Endothelial cell of umbilical vein (primary cell): ENCODE results near the gene SLC29A3. TPM values are rescaled to one million over a fixed set of nuclear protein-coding genes. Genes with fewer than 3 reads are reported as not detected.

ENCODE experiments used
- BruUV-seq: library from RNA; stranded (reverse); fragments of 400-500 nt; replicated peaks from 2 replicates; lab custom pipeline; 2021; lab: Mats Ljungman, UMichigan
- CTCF ChIA-PET: fragments of 300-600, 350-600 bp; sonication (Branson Sonifier 250); formaldehyde crosslinking; loops from one replicate; lab custom pipeline; 2021; ENCODE audit warnings: antibody characterized with exemption, inconsistent platforms; lab: Charles Lee
- POLR2A ChIA-PET: fragments of 300-600, 350-600 bp; sonication (Branson Sonifier 250); formaldehyde crosslinking; loops from one replicate; lab custom pipeline; 2021; ENCODE audit warnings: antibody characterized with exemption, inconsistent platforms; lab: Charles Lee
- DNase-seq: peaks from one replicate; pipeline ENCODE4 v3.0.0-alpha.2; 2011; ENCODE audit warnings: low read depth, low spot score
- FAIRE-seq: peaks from 2 replicates; lab custom pipeline; 2011; peaks lifted over from hg19 to GRCh38; lab: Jason Lieb, UNC
- H2AFZ ChIP-seq: 2 replicates; pipeline ENCODE4 v1.6.0; 2012; ENCODE audit warnings: low read depth, low read length, control low read depth, inconsistent platforms
- H3K27ac ChIP-seq: 2 replicates; pipeline ENCODE4 v1.5.1; 2011; ENCODE audit warnings: low read depth, mild to moderate bottlenecking, control low read depth, low read length, moderate library complexity; ENCODE audit not compliant: insufficient read depth
- H3K27me3 ChIP-seq, 2 experiments: 2 replicates each; pipeline versions ENCODE4 v1.6.0 to v1.6.1; 2011; ENCODE audit warnings: low read length in 2 of 2, mixed read lengths in 1 of 2; ENCODE audit not compliant: control insufficient read depth in 2 of 2, insufficient read depth in 2 of 2
- H3K36me3 ChIP-seq, 2 experiments: 2 replicates in 1 of 2; 3 replicates in 1 of 2; pipeline ENCODE4 v1.5.1; 2011; ENCODE audit warnings: low read length in 2 of 2, mild to moderate bottlenecking in 1 of 2, moderate library complexity in 1 of 2; ENCODE audit not compliant: control insufficient read depth in 2 of 2, insufficient read depth in 2 of 2; ENCODE audit errors: extremely low read depth in 1 of 2
- H3K4me1 ChIP-seq: 3 replicates; pipeline ENCODE4 v1.5.1; 2011; ENCODE audit warnings: mild to moderate bottlenecking, low read length; ENCODE audit not compliant: control insufficient read depth, insufficient read depth; ENCODE audit errors: extremely low read depth
- H3K4me2 ChIP-seq: 2 replicates; pipeline ENCODE4 v1.6.1; 2011; ENCODE audit warnings: low read length, control low read depth, mixed read lengths; ENCODE audit not compliant: insufficient read depth
- H3K4me3 ChIP-seq, 3 experiments: fragments of 200-600 bp in 1 of 3; sonication (generic), shearing (Covaris generic) in 1 of 3; replicated peaks in 1 of 3; 2 replicates each; pipeline ENCODE4 v1.5.1; 2011 to 2016; ENCODE audit warnings: control low read depth in 3 of 3, low read length in 3 of 3, mild to moderate bottlenecking in 2 of 3, inconsistent platforms in 1 of 3, low read depth in 1 of 3, moderate library complexity in 1 of 3; ENCODE audit not compliant: insufficient read depth in 1 of 3
- H3K79me2 ChIP-seq: 2 replicates; pipeline ENCODE4 v1.6.0; 2012; ENCODE audit warnings: low read length, inconsistent platforms; ENCODE audit not compliant: control insufficient read depth, insufficient read depth
- H3K9ac ChIP-seq: replicated peaks from 2 replicates; pipeline ENCODE3; 2011; ENCODE audit warnings: low read length, control low read depth; ENCODE audit not compliant: insufficient read depth; ENCODE audit errors: extremely low read depth
- H3K9me1 ChIP-seq: replicated peaks from 3 replicates; pipeline ENCODE4 v1.6.0; 2011; ENCODE audit warnings: mild to moderate bottlenecking, low read length; ENCODE audit not compliant: control insufficient read depth, insufficient read depth; ENCODE audit errors: extremely low read depth
- H3K9me3 ChIP-seq: replicated peaks from 2 replicates; pipeline ENCODE4 v1.5.1; 2012; ENCODE audit warnings: low read length, inconsistent platforms; ENCODE audit not compliant: control insufficient read depth, insufficient read depth
- H4K20me1 ChIP-seq: replicated peaks from 2 replicates; pipeline ENCODE3; 2011; ENCODE audit warnings: mild to moderate bottlenecking, low read length; ENCODE audit not compliant: control insufficient read depth, insufficient read depth; ENCODE audit errors: extremely low read depth
- CTCF ChIP-seq, 2 donors: IDR thresholded peaks; 1 replicate in 1 of 2; 2 replicates in 1 of 2; pipeline ENCODE4 v1.5.1; 2011; ENCODE audit warnings: low read length in 2 of 2, mild to moderate bottlenecking in 2 of 2, moderate library complexity in 2 of 2, control low read depth in 1 of 2, inconsistent platforms in 1 of 2, low read depth in 1 of 2; ENCODE audit not compliant: insufficient read depth in 1 of 2; ENCODE audit errors: extremely low read depth in 1 of 2
- EZH2 ChIP-seq: IDR thresholded peaks from 2 replicates; pipeline ENCODE4 v1.6.1; 2012; ENCODE audit warnings: borderline replicate concordance, low read depth, mild to moderate bottlenecking, moderate library complexity, low read length, inconsistent platforms; ENCODE audit not compliant: severe bottlenecking
- FOS ChIP-seq: IDR thresholded peaks from 2 replicates; pipeline ENCODE4 v1.6.1; 2011; ENCODE audit warnings: mild to moderate bottlenecking, low read length, moderate library complexity, borderline replicate concordance; ENCODE audit not compliant: insufficient read depth
- GATA2 ChIP-seq: IDR thresholded peaks from 2 replicates; pipeline ENCODE4 v1.7.0; 2011; ENCODE audit warnings: low read depth, mild to moderate bottlenecking, moderate library complexity, mixed read lengths, low read length; ENCODE audit not compliant: insufficient read length, insufficient read depth
- MAX ChIP-seq: IDR thresholded peaks from 2 replicates; pipeline ENCODE4 v1.6.1; 2011; ENCODE audit not compliant: insufficient read depth, insufficient read length
- MYC ChIP-seq: IDR thresholded peaks from one replicate; pipeline ENCODE4 v1.6.1; 2011; ENCODE audit warnings: mild to moderate bottlenecking, low read depth, low read length
- POLR2A ChIP-seq: IDR thresholded peaks from 2 replicates; pipeline ENCODE4 v1.6.1; 2012; ENCODE audit warnings: low read depth, mild to moderate bottlenecking, control low read depth, low read length
- POLR2AphosphoS5 ChIP-seq: IDR thresholded peaks from 2 replicates; pipeline ENCODE4 v1.6.1; 2012; ENCODE audit warnings: low read depth, mild to moderate bottlenecking, control low read depth, low read length, moderate library complexity; ENCODE audit not compliant: insufficient read depth
- dilution Hi-C: fragments of 300-500 bp; cut with MboI; formaldehyde crosslinking; loops from one replicate; pipeline ENCODE4 v1.15.0; 2019; ENCODE audit warnings: low sequenced_read_pairs; ENCODE audit not compliant: extremely low pct_ligation_motif_present
- intact Hi-C: fragments of 100-400 bp; cut with micrococcal nuclease; formaldehyde crosslinking; loops from one replicate; pipeline ENCODE4 v1.10.0; 2022
- polyA plus RNA-seq, 4 experiments: library from polyadenylated mRNA; depleted of rRNA in 3 of 4; stranded (reverse) in 3 of 4; unstranded in 1 of 4; fragments of >200 nt; gene quantifications; 2 replicates each; pipeline versions ENCODE4 v1.2.1 to v1.2.3, GENCODE V29; 2011 to 2012; ENCODE audit warnings: missing spikeins in 1 of 4
- total RNA-seq: library from RNA; stranded (reverse); gene quantifications from 2 replicates; pipeline ENCODE4 v1.2.3, GENCODE V29; 2021

The SLC29A3 gene
- total and polyA plus RNA-seq, 2 donors (not counting 3 experiments of a cell fraction or from before 2014, with no cell fraction given) = 5.0 to 9.1 TPM

- Histone ChIP-seq H3K4me3 (no peak overlapping the region), H3K9ac (no peak overlapping the region), H3K4me1 (no peaks in the 10 kb centered on the region), H3K79me2 (no peaks in the 10 kb centered on the region), H3K27me3 (no peaks in the 10 kb centered on the region), H3K9me1 (no peaks in the 10 kb centered on the region), H3K36me3 (no peaks in the 10 kb centered on the region), H3K27ac (no peak overlapping the region), H3K9me3 (no peaks in the 10 kb centered on the region), H4K20me1 (no peaks in the 10 kb centered on the region), H3K4me2 (no peak overlapping the region), H2AFZ (no peak overlapping the region)
- intact Hi-C loops (no loop called here), dilution Hi-C loops (no loop called here)
- no peak for FAIRE-seq
- TF ChIP-seq GATA2 (no peak), CTCF (IDR thresholded peaks at IDR 0.05; ENCODE audit: extremely low read depth in 1 of 2, insufficient read depth in 1 of 2, low read depth in 1 of 2, low read length in 2 of 2) (no peak)
- ChIA-PET CTCF (no interaction called here), POLR2A (interaction anchor here (0.6 kb wide), 1 partner anchor 879 kb away, joined by 6 read pairs; no protein-coding TSS in a partner anchor)
- no TSS peak for BruUV-seq
- no peak for DNase-seq
These were observed 13.4 kb downstream of the SLC29A3 start for GRCh38 chr10:71332466-71332865.

GRCh38 chr10:71333129-71333887 is 14.2 kb downstream of the SLC29A3 start:
- FAIRE-seq = no peak
- Histone ChIP-seq H4K20me1 (no peaks in the 10 kb centered on the region), H2AFZ (no peak overlapping the region), H3K27ac (no peak overlapping the region), H3K36me3 (no peaks in the 10 kb centered on the region), H3K79me2 (no peaks in the 10 kb centered on the region), H3K4me1 (no peaks in the 10 kb centered on the region), H3K4me2 (no peak overlapping the region), H3K9me1 (no peaks in the 10 kb centered on the region), H3K9ac (no peak overlapping the region), H3K9me3 (no peaks in the 10 kb centered on the region), H3K4me3 (no peak overlapping the region), H3K27me3 (no peaks in the 10 kb centered on the region)
- ChIA-PET CTCF (interaction anchor here (2.3 kb wide), 1 partner anchor 14 kb away, joined by 7 read pairs; the partner anchor contains the start of gene SLC29A3), POLR2A (no interaction called here)
- BruUV-seq = no TSS peak
- intact Hi-C loops = no loop called here
- dilution Hi-C loops = no loop called here
- DNase-seq = no peak
- no peak for TF ChIP-seq MYC
- no peak for TF ChIP-seq POLR2AphosphoS5
- no peak for TF ChIP-seq FOS
- no peak for TF ChIP-seq MAX
- TF ChIP-seq EZH2 = no peak
- no peak for TF ChIP-seq GATA2
- no peak for TF ChIP-seq POLR2A
- no peak for TF ChIP-seq CTCF (IDR thresholded peaks at IDR 0.05; ENCODE audit: extremely low read depth in 1 of 2, insufficient read depth in 1 of 2, low read depth in 1 of 2, low read length in 2 of 2)
